Ectodermal cell (in vitro differentiated cells): Measurements from ENCODE around the gene SAFB2.
"Not testable (repeated sequence)": the region's sequence is repeated elsewhere in the genome, so short reads cannot be mapped to it uniquely, and the experiment has no call there.

Source experiments
- H3K27ac ChIP-seq: 2 replicates; pipeline ENCODE4 v1.7.0; 2013; ENCODE audit warnings: mild to moderate bottlenecking, low read depth, low read length; ENCODE audit not compliant: insufficient read depth, poor library complexity, severe bottlenecking
- H3K27me3 ChIP-seq: 2 replicates; pipeline ENCODE4 v1.7.0; 2013; ENCODE audit warnings: mild to moderate bottlenecking, low read length; ENCODE audit not compliant: insufficient read depth, control insufficient read depth, poor library complexity, severe bottlenecking
- H3K36me3 ChIP-seq: one replicate; pipeline ENCODE4 v1.7.0; 2013; ENCODE audit warnings: low read length; ENCODE audit not compliant: control insufficient read depth, insufficient read depth
- H3K4me1 ChIP-seq: one replicate; pipeline ENCODE4 v1.7.0; 2013; ENCODE audit warnings: low read length; ENCODE audit not compliant: control insufficient read depth, insufficient read depth
- H3K4me3 ChIP-seq: 2 replicates; pipeline ENCODE4 v1.7.0; 2013; ENCODE audit warnings: low read depth, low read length, control low read depth; ENCODE audit not compliant: insufficient read depth
- H3K9me3 ChIP-seq: 2 replicates; pipeline ENCODE4 v1.7.0; 2013; ENCODE audit warnings: mild to moderate bottlenecking, low read length, moderate library complexity; ENCODE audit not compliant: control insufficient read depth
- WGBS, 2 experiments: methylation state at CpG; one replicate each; pipeline ENCODE4 v1.1.7; 2013; ENCODE audit warnings: missing lambda C conversion rate in 2 of 2; 5-methylcytosine and 5-hydroxymethylcytosine counted together

The SAFB2 gene

DNA sequence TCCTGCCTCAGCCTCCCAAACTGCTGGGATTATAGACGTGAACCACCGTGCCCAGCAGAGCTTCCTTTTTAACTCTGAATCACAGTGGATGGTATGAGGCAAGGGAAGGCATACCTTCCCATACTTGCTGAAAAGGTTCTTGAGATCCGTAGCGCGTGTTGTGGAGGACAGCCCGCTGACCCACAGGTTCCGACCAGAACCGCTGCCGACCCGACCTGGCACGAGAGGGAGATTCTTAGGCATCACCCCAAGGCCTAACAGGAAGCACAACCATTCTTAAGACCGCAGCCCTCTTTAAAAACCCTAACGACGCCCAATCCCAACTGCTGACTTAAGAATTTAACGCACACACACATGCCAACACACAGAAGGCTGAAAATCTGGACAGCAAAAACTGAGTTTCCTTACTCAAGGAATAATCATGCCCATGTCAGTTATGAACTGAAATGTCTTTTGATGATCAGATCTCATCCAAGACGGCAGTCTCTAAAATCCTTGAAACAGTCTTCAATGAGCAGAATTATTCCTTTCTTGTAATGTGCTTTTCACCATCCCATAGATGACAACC lies 12.6 kb downstream of the SAFB2 start:
- no peaks in the 10 kb centered on the region for H3K4me1 ChIP-seq
- H3K36me3 ChIP-seq: peaks cover 66% of the 10 kb centered on the region
- 96% methylated on average over 16 of the region's 16 CpGs for WGBS, 2 experiments

DNA sequence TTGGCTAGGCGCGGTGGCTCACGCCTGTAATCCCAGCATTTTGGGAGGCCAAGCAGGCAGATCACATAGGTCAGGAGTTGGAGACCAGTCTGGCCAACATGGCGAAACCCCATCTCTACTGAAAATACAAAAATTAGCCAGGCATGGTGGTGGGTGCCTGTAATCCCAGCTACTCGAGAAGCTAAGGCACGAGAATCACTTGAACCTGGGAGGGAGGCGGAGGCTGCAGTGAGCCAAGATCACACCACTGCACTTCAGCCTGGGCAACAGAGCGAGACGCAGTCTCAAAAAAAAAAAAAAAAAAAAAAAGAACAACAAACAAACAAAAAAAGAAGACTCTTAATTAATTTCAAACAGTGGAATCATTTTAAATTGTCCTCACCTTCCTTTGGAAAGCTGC lies 13.8 kb downstream of the SAFB2 start:
- not testable (repeated sequence) for H3K27ac ChIP-seq, H3K27me3 ChIP-seq, H3K4me3 ChIP-seq, H3K9me3 ChIP-seq, H3K4me1 ChIP-seq
- WGBS, 2 experiments: 95 to 96% methylated on average over 9 of the region's 9 CpGs
- peaks cover 64% of the 10 kb centered on the region for H3K36me3 ChIP-seq

More for the DNA sequence above, 12.6 kb downstream of the SAFB2 start:
- Histone ChIP-seq H3K4me3 (no peak overlapping the region), H3K27ac (no peak overlapping the region), H3K27me3 (no peaks in the 10 kb centered on the region), H3K9me3 (no peaks in the 10 kb centered on the region)

GRCh38 chr19:5608291-5608690 lies 14.3 kb downstream of the SAFB2 start:
- H3K4me3 ChIP-seq: no peak overlapping the region
- WGBS, 2 experiments: 93 to 95% methylated on average over 10 of the region's 10 CpGs
- H3K9me3 ChIP-seq: no peaks in the 10 kb centered on the region
- H3K27ac ChIP-seq: no peak overlapping the region
- H3K27me3 ChIP-seq: no peaks in the 10 kb centered on the region
- H3K36me3 ChIP-seq: peaks cover 63% of the 10 kb centered on the region
- no peaks in the 10 kb centered on the region for H3K4me1 ChIP-seq

- no peaks in the 10 kb centered on the region for H3K4me1 ChIP-seq
- no peaks in the 10 kb centered on the region for H3K27me3 ChIP-seq
- H3K9me3 ChIP-seq: no peaks in the 10 kb centered on the region
- H3K4me3 ChIP-seq: no peak overlapping the region
- H3K36me3 ChIP-seq: peaks cover 62% of the 10 kb centered on the region
- H3K27ac ChIP-seq: no peak overlapping the region
- 95 to 96% methylated on average over 16 of the region's 16 CpGs for WGBS, 2 experiments
Measured at GRCh38 chr19:5607318-5608275, 15.0 kb downstream of the SAFB2 start.

DNA sequence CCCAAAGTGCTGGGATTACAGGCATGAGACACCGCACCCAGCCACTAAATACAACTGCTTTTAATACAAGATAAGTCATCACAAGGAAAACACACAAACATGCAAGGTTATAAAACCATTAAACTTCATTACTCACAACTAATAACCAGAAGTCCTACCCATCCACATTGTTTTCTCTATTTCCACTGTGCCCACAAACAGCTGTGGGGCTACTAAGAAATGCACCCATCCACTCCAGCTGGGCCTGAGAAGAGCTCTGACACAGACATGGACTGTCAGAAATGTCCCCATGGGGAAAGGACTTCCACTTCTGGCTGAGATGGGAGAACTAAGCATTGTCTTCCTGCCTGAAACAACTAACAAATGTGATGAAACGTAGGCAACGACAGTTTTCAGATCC lies 17.2 kb downstream of the SAFB2 start:
- H3K36me3 ChIP-seq: peaks cover 56% of the 10 kb centered on the region
- WGBS, 2 experiments: 93 to 96% methylated on average over 3 of the region's 3 CpGs

DNA sequence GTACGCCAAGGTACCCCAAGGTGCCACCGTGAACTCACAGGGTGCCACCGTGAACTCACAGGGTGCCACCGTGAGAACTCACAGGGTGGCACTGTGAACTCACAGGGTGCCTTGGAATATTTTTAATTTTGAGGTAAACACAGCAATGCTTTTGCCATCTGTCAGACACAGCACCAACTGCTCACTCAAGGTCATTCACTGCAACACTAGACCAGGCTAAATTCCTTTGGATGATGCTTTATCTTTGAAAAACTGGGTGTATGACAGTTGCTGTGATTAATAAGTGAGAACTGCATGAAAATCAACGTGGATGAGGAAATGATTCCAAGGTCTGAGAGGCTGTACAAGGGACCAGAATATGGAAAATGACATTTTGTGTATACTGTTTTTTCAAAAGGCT lies 18.9 kb downstream of the SAFB2 start:
- H3K4me1 ChIP-seq: no peaks in the 10 kb centered on the region
- H3K9me3 ChIP-seq: no peaks in the 10 kb centered on the region
- peaks cover 58% of the 10 kb centered on the region for H3K36me3 ChIP-seq
- WGBS, 2 experiments: 95 to 97% methylated on average over 5 of the region's 5 CpGs
- no peak overlapping the region for H3K27ac ChIP-seq
- no peaks in the 10 kb centered on the region for H3K27me3 ChIP-seq
- no peak overlapping the region for H3K4me3 ChIP-seq

More for the DNA sequence above, 17.2 kb downstream of the SAFB2 start:
- Histone ChIP-seq H3K4me1 (no peaks in the 10 kb centered on the region), H3K27ac (no peak overlapping the region), H3K4me3 (no peak overlapping the region), H3K9me3 (no peaks in the 10 kb centered on the region), H3K27me3 (no peaks in the 10 kb centered on the region)

- Histone ChIP-seq H3K36me3 (peaks cover 74% of the 10 kb centered on the region), H3K4me1 (no peaks in the 10 kb centered on the region), H3K27me3 (no peaks in the 10 kb centered on the region), H3K27ac (no peak overlapping the region), H3K9me3 (no peaks in the 10 kb centered on the region), H3K4me3 (no peak overlapping the region)
- 96% methylated on average over 7 of the region's 8 CpGs for WGBS, 2 experiments
Measured at GRCh38 chr19:5600797-5601196, 21.8 kb downstream of the SAFB2 start.

DNA sequence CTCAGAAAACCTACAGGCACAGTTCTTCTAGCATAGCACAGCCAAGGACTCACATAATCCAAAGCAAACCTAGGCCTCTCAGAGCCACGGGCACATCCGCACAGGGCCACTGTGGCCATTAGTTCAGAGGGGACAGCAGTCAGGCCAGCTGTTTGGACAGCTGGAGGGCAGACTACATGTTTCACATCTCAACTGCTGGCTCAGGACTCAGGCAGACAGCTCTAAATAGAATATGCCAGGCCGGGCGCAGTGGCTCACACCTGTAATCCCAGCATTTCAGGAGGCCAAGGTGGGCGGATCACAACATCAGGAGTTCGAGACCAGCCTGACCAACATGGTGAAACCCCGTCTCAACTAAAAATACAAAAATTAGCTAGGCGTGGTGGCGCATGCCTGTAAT lies 26.8 kb downstream of the SAFB2 start:
- WGBS, 2 experiments: 92 to 96% methylated on average over 9 of the region's 9 CpGs
- Histone ChIP-seq H3K27ac (no peak overlapping the region), H3K27me3 (no peaks in the 10 kb centered on the region), H3K9me3 (no peaks in the 10 kb centered on the region), H3K4me1 (no peaks in the 10 kb centered on the region), H3K36me3 (peaks cover 78% of the 10 kb centered on the region), H3K4me3 (no peak overlapping the region)

DNA sequence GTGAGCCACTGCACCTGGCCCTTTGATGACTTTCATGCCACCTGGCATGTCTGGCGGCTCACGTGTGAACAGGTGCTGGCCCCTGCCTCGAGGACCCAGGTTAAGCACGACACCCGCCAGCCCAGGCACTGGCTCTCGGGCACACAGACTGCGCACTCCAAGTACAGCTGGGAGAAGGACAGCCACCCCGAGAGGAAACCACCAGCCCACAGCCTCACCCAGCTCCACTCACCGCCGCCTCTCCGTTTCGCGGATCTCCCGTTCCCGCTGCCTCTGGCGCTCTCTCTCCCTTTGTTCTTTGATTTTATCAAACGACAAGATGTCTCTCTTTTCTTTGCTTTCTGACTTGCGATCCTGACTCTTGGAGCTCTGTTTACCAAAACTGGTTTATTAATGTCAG lies 27.4 kb downstream of the SAFB2 start:
- WGBS, 2 experiments: 96% methylated on average over 18 of the region's 18 CpGs
- no peaks in the 10 kb centered on the region for H3K4me1 ChIP-seq
- peaks cover 77% of the 10 kb centered on the region for H3K36me3 ChIP-seq
- H3K9me3 ChIP-seq: no peaks in the 10 kb centered on the region
- no peak overlapping the region for H3K4me3 ChIP-seq
- H3K27me3 ChIP-seq: no peaks in the 10 kb centered on the region
- H3K27ac ChIP-seq: no peak overlapping the region

DNA sequence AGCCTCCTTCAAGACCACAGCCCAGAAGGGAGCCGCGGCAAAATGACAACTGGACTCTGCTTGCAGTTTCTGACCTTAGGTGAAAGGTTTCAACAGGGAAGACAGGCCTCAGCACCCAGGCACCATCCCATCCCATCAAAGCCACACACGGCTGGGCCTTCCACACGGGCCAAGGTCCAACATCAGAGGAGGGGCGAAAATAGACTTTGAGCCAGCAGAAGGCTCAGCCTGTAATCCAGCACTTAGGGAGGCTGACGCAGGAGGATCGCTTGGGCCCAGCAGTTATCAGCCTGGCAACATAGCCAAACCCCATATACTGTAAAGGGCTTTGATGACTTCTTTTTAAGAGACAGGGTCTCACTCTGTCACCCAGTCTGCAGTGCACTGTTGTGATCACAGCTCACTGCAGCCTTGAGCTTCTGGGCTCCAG lies 28.0 kb downstream of the SAFB2 start:
- WGBS, 2 experiments: 96 to 97% methylated on average over 7 of the region's 7 CpGs
- Histone ChIP-seq H3K27me3 (no peaks in the 10 kb centered on the region), H3K4me1 (no peaks in the 10 kb centered on the region), H3K4me3 (no peak overlapping the region), H3K9me3 (no peaks in the 10 kb centered on the region), H3K36me3 (peaks cover 76% of the 10 kb centered on the region), H3K27ac (no peak overlapping the region)
